ENCODE data around the gene CEP72. TPM values are rescaled to one million over a fixed set of nuclear protein-coding genes. Genes with fewer than 3 reads are reported as not detected.

Gene CEP72
- total RNA-seq, 1 donor = 3.5 TPM

GRCh38 chr5:641331-641765 is 29.2 kb downstream of the CEP72 start:
- H3K4me3 ChIP-seq (ENCODE audit: low read length) = no peak overlapping the region
- H3K9me3 ChIP-seq (ENCODE audit: low read depth, low read length) = no peaks in the 10 kb centered on the region
- no peaks in the 10 kb centered on the region for H3K27me3 ChIP-seq (ENCODE audit: insufficient read depth, low read length)
- no peaks in the 10 kb centered on the region for H3K4me1 ChIP-seq (ENCODE audit: insufficient read depth, low read length)

DNA sequence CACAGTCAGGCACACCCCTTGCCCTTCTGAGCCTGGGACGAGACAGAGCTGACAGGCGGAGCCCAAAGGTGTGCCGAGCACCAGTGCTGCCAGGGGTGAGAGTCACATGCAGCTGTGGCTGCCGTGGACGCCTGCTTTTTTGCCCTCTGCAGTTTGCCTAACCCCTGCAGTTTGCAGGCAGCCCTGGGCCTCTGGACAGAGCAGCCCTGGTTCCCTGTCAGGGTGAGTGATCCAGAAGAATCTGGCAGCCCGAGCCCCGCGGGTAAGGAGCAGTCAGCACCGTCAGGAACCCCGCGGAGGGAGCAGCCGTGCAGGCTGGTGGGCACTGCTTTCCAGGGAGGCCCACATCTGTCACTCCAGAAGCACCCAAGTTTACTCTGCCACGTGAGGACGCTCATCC is 30.3 kb downstream of the CEP72 start:
- H3K9me3 ChIP-seq (ENCODE audit: low read depth, low read length) = no peaks in the 10 kb centered on the region
- H3K27me3 ChIP-seq (ENCODE audit: insufficient read depth, low read length) = no peaks in the 10 kb centered on the region
- no peaks in the 10 kb centered on the region for H3K4me1 ChIP-seq (ENCODE audit: insufficient read depth, low read length)
- no peak overlapping the region for H3K4me3 ChIP-seq (ENCODE audit: low read length)

DNA sequence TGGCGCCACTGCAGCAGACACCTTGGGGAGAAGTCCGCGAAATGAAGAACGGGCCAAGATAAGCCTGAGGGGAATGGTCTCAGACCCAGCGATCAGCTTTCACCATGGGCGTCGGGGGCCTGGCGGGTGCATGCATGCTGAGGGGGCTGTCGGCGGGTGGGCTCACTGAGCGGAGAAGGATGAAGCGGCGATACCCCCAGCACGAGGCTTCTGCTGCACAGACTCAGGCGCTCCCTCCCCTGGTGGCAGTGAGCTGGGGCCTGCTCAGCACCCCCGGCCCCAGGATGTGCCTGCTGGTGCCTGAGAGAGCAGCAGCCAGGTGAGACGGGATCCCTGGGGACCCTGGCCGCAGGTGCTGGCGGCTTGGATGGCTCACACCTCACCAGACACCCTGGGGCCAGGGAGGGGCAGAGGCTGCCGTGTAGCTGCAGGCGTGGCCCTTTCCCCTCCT is 31.2 kb downstream of the CEP72 start:
- H3K9me3 ChIP-seq (ENCODE audit: low read depth, low read length) = no peaks in the 10 kb centered on the region
- H3K4me3 ChIP-seq (ENCODE audit: low read length) = no peak overlapping the region

GRCh38 chr5:643811-644271 is 31.7 kb downstream of the CEP72 start:
- Histone ChIP-seq H3K4me3 (ENCODE audit: low read length) (no peak overlapping the region), H3K27me3 (ENCODE audit: insufficient read depth, low read length) (no peaks in the 10 kb centered on the region), H3K4me1 (ENCODE audit: insufficient read depth, low read length) (no peaks in the 10 kb centered on the region), H3K9me3 (ENCODE audit: low read depth, low read length) (no peaks in the 10 kb centered on the region)

More for the DNA sequence above, 31.2 kb downstream of the CEP72 start:
- Histone ChIP-seq H3K27me3 (ENCODE audit: insufficient read depth, low read length) (no peaks in the 10 kb centered on the region), H3K4me1 (ENCODE audit: insufficient read depth, low read length) (no peaks in the 10 kb centered on the region)

DNA sequence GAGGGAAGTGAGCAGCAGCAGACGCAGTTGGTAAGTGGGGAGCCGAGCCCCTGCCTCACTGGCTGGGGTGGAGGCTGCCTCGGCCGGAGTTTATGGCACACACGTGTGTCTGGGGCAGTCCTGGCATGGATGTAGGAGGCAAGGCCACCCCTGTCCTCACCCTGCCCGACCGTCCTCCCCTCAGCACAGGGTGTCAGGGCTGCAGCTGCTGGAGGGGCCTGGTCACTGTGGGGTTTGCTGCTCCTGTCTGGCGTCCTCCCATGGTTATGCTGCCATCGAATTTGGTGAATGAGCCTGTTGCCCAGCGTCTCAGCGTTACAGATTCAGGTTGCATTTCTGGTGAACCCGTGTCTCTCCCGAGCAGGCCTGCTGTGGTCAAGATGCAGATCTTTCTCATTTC is 32.4 kb downstream of the CEP72 start:
- Histone ChIP-seq H3K9me3 (ENCODE audit: low read depth, low read length) (no peaks in the 10 kb centered on the region), H3K4me3 (ENCODE audit: low read length) (no peak overlapping the region), H3K4me1 (ENCODE audit: insufficient read depth, low read length) (no peaks in the 10 kb centered on the region), H3K27me3 (ENCODE audit: insufficient read depth, low read length) (no peaks in the 10 kb centered on the region)

GRCh38 chr5:644971-645370 is 32.8 kb downstream of the CEP72 start:
- Histone ChIP-seq H3K4me3 (ENCODE audit: low read length) (no peak overlapping the region), H3K27me3 (ENCODE audit: insufficient read depth, low read length) (no peaks in the 10 kb centered on the region), H3K4me1 (ENCODE audit: insufficient read depth, low read length) (no peaks in the 10 kb centered on the region), H3K9me3 (ENCODE audit: low read depth, low read length) (no peaks in the 10 kb centered on the region)

- no peaks in the 10 kb centered on the region for H3K27me3 ChIP-seq (ENCODE audit: insufficient read depth, low read length)
- no peaks in the 10 kb centered on the region for H3K4me1 ChIP-seq (ENCODE audit: insufficient read depth, low read length)
- no peak overlapping the region for H3K4me3 ChIP-seq (ENCODE audit: low read length)
- H3K9me3 ChIP-seq (ENCODE audit: low read depth, low read length) = no peaks in the 10 kb centered on the region
These were observed 33.3 kb downstream of the CEP72 start for GRCh38 chr5:645421-645820.

DNA sequence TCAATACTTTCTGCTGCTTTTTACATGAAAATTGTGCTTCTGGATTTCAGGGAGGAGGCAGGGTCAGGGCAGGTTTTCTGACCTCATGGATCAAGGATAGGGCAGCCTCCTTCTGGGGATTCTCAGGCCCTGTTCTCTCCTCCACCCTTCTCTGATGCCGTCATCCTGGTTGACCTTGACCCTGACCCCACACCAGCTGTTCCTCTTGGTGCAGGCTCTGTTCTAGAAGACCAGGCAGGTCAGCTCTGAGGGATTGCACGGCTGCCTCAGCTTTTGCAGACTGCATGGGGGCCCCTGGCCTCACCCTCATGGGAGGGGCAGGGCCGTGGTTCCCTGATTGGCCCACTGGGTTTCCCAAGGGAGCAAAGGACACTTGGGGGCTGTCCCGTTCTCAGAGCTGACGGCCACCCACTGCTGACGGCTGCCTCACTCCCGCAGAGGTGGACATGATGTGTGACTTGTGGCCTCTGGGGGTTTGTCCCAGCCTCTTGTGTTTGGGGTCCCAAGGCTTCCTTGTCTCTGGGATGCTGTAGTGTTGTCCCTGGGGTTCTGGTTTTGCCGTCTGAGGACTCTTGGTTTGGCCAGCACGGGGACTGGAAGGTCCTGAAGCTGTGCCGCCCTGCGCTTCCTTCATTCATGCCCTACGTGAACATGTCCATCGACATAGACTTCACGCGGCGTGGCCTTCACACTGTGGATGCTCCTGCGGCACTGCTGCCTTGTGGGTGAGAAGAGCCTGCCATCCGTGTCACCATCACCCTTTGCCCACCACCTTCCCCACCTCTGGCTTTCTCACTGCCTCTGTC is 34.5 kb downstream of the CEP72 start:
- Histone ChIP-seq H3K4me3 (ENCODE audit: low read length) (no peak overlapping the region), H3K27me3 (ENCODE audit: insufficient read depth, low read length) (no peaks in the 10 kb centered on the region), H3K4me1 (ENCODE audit: insufficient read depth, low read length) (no peaks in the 10 kb centered on the region), H3K9me3 (ENCODE audit: low read depth, low read length) (no peaks in the 10 kb centered on the region)

DNA sequence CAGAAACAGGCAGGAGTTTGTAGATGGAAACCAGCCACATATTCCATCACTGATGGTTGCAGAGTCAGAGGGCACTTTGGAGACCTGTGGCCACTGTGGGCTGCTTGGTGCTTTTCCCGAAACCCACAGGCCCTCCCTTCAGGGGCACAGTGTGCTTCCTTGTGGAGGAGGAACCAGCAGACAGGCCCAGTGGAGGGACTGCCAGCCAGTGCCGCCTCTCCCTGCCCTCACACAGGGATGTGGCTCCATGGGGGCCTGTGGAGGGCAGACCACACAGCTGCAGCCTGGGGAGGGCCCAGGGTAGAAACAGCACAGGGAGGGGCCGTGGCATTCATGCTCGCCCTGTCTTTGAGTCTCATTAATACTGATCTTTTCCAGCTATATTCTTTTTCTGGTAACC is 35.2 kb downstream of the CEP72 start:
- H3K9me3 ChIP-seq (ENCODE audit: low read depth, low read length) = no peaks in the 10 kb centered on the region
- no peak overlapping the region for H3K4me3 ChIP-seq (ENCODE audit: low read length)
- H3K4me1 ChIP-seq (ENCODE audit: insufficient read depth, low read length) = no peaks in the 10 kb centered on the region
- H3K27me3 ChIP-seq (ENCODE audit: insufficient read depth, low read length) = no peaks in the 10 kb centered on the region

GRCh38 chr5:647727-648126 is 35.6 kb downstream of the CEP72 start:
- Histone ChIP-seq H3K4me1 (ENCODE audit: insufficient read depth, low read length) (no peaks in the 10 kb centered on the region), H3K4me3 (ENCODE audit: low read length) (no peak overlapping the region), H3K27me3 (ENCODE audit: insufficient read depth, low read length) (no peaks in the 10 kb centered on the region), H3K9me3 (ENCODE audit: low read depth, low read length) (no peaks in the 10 kb centered on the region)

DNA sequence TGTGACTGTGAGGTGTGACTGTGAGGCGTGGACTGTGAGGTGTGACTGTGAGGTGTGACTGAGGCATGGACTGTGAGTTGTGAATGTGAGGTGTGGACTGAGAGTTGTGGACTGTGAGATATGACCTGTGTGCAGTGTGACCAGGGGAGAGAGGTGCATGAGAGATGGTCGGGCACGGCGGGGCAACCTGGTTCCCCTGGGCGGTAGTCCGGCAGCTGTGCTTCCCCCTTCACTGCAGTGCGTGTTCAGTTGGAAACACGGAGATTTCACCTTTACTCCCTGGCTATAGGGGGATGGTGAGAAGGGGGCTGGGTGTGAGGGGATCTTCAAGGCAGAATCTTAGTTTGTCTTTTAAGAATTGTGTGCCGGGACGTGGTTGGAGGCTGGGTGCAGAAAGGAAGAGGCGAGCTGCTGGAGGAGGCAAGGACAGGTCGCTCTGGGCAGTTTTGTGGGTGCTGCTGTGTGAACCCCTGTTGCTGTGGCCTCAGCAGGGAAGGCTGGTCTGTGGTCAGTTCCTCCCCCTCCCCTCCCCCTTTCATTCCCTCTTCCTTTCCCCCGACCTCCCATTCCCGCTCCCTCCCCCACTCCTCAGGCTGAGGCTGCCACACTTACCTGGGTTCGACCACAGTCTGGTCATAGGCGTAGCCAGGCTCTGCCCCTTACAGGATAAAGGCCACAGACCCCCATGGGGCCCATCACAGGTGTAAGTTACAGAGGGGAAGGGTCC is 39.3 kb downstream of the CEP72 start:
- Histone ChIP-seq H3K9me3 (ENCODE audit: low read depth, low read length) (no peaks in the 10 kb centered on the region), H3K4me1 (ENCODE audit: insufficient read depth, low read length) (no peaks in the 10 kb centered on the region), H3K4me3 (ENCODE audit: low read length) (no peak overlapping the region), H3K27me3 (ENCODE audit: insufficient read depth, low read length) (no peaks in the 10 kb centered on the region)

- no peaks in the 10 kb centered on the region for H3K9me3 ChIP-seq (ENCODE audit: low read depth, low read length)
- H3K27me3 ChIP-seq (ENCODE audit: insufficient read depth, low read length) = no peaks in the 10 kb centered on the region
- no peaks in the 10 kb centered on the region for H3K4me1 ChIP-seq (ENCODE audit: insufficient read depth, low read length)
- no peak overlapping the region for H3K4me3 ChIP-seq (ENCODE audit: low read length)
These were observed 39.9 kb downstream of the CEP72 start for GRCh38 chr5:652023-652515.

DNA sequence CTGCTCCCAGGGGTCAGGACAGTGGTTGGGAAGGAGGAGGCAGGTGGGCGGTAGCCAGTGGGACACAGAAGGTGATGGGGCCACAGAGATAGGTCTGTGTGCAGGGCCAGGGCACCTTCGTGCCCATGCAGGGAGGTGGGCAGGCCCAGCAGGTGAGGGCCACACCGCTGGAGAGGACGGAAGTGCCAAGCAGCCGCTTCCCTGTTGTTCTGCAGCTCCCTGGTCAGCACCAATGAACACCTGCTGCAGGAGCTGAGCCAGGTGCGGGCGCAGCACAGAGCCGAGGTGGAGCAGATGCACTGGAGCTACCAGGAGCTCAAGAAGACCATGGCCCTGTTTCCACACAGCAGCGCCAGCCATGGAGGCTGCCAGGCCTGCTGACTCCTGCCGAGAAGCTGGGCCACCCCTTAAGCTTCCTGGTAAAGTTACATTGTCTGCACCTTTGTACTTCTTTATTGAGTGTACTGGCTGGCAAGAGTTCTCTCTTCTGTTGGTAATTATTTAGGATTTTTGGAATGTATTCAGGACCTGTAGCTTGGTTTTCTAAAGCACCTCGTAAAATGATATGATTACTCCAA is 40.7 kb downstream of the CEP72 start:
- H3K27me3 ChIP-seq (ENCODE audit: insufficient read depth, low read length) = no peaks in the 10 kb centered on the region
- H3K9me3 ChIP-seq (ENCODE audit: low read depth, low read length) = no peaks in the 10 kb centered on the region
- no peaks in the 10 kb centered on the region for H3K4me1 ChIP-seq (ENCODE audit: insufficient read depth, low read length)
- H3K4me3 ChIP-seq (ENCODE audit: low read length) = no peak overlapping the region

GRCh38 chr5:654071-654778 is 42.1 kb downstream of the CEP72 start:
- Histone ChIP-seq H3K4me1 (ENCODE audit: insufficient read depth, low read length) (no peaks in the 10 kb centered on the region), H3K27me3 (ENCODE audit: insufficient read depth, low read length) (no peaks in the 10 kb centered on the region), H3K9me3 (ENCODE audit: low read depth, low read length) (no peaks in the 10 kb centered on the region), H3K4me3 (ENCODE audit: low read length) (no peak overlapping the region)

- Histone ChIP-seq H3K27me3 (ENCODE audit: insufficient read depth, low read length) (no peaks in the 10 kb centered on the region), H3K9me3 (ENCODE audit: low read depth, low read length) (no peaks in the 10 kb centered on the region), H3K4me1 (ENCODE audit: insufficient read depth, low read length) (no peaks in the 10 kb centered on the region), H3K4me3 (ENCODE audit: low read length) (no peak overlapping the region)
These were observed 43.3 kb downstream of the CEP72 start for GRCh38 chr5:655406-655805.
